IMR-90 (cell line): Measurements from ENCODE around the gene URB1.

Source experiments
- BHLHE40 ChIP-seq: fragments of 150-350 bp; IDR thresholded peaks from 2 replicates; pipeline ENCODE4 v1.6.1; 2016; ENCODE audit warnings: mild to moderate bottlenecking, low read depth, low read length
- CEBPB ChIP-seq: IDR thresholded peaks from 2 replicates; pipeline ENCODE4 v1.6.1; 2012; ENCODE audit warnings: low read depth, low read length, improper control_type of control experiment
- FOS ChIP-seq: fragments of 150-350 bp; IDR thresholded peaks from 2 replicates; pipeline ENCODE4 v1.6.1; 2016; ENCODE audit warnings: low read depth, low read length
- MAFK ChIP-seq: IDR thresholded peaks from 2 replicates; pipeline ENCODE4 v1.6.1; 2012; ENCODE audit warnings: low read depth, low read length, improper control_type of control experiment
- MXI1 ChIP-seq: IDR thresholded peaks from 2 replicates; pipeline ENCODE4 v1.6.1; 2012; ENCODE audit warnings: low read depth, mild to moderate bottlenecking, low read length, moderate library complexity, borderline replicate concordance
- NFE2L2 ChIP-seq: fragments of 150-350 bp; IDR thresholded peaks from 2 replicates; pipeline ENCODE4 v1.6.1; 2016; ENCODE audit warnings: low read depth, mild to moderate bottlenecking, low read length
- POLR2A ChIP-seq: IDR thresholded peaks from 2 replicates; pipeline ENCODE4 v1.6.1; 2012; ENCODE audit warnings: mild to moderate bottlenecking, low read depth, low read length
- RAD21 ChIP-seq: IDR thresholded peaks from 2 replicates; pipeline ENCODE4 v1.6.1; 2012; ENCODE audit warnings: low read length, improper control_type of control experiment
- RCOR1 ChIP-seq: IDR thresholded peaks from 2 replicates; pipeline ENCODE4 v1.6.1; 2012; ENCODE audit warnings: mild to moderate bottlenecking, low read length, improper control_type of control experiment; ENCODE audit not compliant: insufficient replicate concordance
- SMC3 ChIP-seq: fragments of 150-350 bp; IDR thresholded peaks from 2 replicates; pipeline ENCODE4 v1.6.1; 2016; ENCODE audit warnings: low read depth, mild to moderate bottlenecking, antibody characterized with exemption, low read length, moderate library complexity
- TF ChIP-seq, protein P1 (sequence below): conservative IDR thresholded peaks from 2 replicates; pipeline ENCODE4 v1.5.1; 2012; ENCODE audit warnings: mild to moderate bottlenecking, low read depth, low read length, improper control_type of control experiment
- TF ChIP-seq, protein P2 (sequence below): fragments of 150-350 bp; IDR thresholded peaks from 2 replicates; pipeline ENCODE4 v1.6.1; 2016; ENCODE audit warnings: low read depth, mild to moderate bottlenecking, low read length, moderate library complexity, borderline replicate concordance
- TF ChIP-seq, protein P3 (sequence below): fragments of 150-350 bp; IDR thresholded peaks from 2 replicates; pipeline ENCODE4 v1.6.1; 2017; ENCODE audit warnings: mild to moderate bottlenecking, antibody characterized with exemption, low read length, low read depth

DNA sequence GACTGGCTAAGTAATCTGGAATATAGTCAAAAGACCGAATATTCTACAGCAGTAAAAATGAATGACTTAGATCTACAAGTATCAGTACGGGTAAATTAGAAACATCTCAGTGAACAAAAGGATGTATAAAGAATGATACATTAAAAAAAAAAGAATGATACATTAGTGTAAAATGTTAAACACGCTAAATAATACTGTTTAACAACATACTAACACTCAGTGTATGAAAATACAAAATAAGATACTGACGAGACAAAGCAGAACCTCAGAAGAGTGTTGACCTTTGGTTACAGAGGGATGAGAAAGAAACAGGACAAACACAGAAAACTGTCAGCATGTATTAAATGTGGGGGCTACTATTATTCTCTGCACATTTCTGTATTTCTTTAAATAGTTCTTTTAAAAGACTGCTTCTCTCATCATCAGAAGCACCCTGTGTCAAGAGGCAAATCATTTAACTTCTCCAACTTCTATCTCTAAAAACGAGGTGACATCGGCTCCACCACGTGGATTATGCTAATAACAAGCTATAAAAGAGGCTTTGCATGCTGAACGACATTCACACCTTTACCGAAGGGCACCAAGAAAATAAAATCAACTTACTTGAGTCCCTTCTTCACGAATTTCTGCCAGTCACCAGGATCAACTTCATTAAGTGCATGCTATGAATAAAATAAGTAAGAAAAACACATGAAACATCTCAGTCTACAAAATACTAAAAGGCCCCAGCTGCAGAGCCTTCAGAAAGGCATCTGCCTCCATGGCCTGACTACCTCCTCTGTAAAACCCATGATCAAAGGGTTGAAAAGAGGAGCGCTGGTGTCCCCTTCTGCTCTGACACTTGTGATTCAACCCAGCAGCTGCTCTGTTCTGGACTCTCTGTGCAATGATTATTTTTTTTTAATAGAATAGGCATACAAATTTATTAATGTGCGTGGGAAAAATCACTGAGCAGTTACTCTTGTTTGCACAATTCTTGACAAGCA lies 51.7 kb downstream of the URB1 start:
- TF ChIP-seq, protein P1, sequence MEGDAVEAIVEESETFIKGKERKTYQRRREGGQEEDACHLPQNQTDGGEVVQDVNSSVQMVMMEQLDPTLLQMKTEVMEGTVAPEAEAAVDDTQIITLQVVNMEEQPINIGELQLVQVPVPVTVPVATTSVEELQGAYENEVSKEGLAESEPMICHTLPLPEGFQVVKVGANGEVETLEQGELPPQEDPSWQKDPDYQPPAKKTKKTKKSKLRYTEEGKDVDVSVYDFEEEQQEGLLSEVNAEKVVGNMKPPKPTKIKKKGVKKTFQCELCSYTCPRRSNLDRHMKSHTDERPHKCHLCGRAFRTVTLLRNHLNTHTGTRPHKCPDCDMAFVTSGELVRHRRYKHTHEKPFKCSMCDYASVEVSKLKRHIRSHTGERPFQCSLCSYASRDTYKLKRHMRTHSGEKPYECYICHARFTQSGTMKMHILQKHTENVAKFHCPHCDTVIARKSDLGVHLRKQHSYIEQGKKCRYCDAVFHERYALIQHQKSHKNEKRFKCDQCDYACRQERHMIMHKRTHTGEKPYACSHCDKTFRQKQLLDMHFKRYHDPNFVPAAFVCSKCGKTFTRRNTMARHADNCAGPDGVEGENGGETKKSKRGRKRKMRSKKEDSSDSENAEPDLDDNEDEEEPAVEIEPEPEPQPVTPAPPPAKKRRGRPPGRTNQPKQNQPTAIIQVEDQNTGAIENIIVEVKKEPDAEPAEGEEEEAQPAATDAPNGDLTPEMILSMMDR, result no peak
- no peak for TF ChIP-seq FOS
- TF ChIP-seq RCOR1, result no peak
- TF ChIP-seq POLR2A, result no peak
- no peak for TF ChIP-seq SMC3
- TF ChIP-seq MAFK, result no peak
- no peak for TF ChIP-seq MXI1
- TF ChIP-seq, protein P2, sequence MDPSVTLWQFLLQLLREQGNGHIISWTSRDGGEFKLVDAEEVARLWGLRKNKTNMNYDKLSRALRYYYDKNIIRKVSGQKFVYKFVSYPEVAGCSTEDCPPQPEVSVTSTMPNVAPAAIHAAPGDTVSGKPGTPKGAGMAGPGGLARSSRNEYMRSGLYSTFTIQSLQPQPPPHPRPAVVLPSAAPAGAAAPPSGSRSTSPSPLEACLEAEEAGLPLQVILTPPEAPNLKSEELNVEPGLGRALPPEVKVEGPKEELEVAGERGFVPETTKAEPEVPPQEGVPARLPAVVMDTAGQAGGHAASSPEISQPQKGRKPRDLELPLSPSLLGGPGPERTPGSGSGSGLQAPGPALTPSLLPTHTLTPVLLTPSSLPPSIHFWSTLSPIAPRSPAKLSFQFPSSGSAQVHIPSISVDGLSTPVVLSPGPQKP, result no peak
- TF ChIP-seq NFE2L2, result no peak
- no peak for TF ChIP-seq CEBPB
- TF ChIP-seq BHLHE40, result no peak
- TF ChIP-seq, protein P3, sequence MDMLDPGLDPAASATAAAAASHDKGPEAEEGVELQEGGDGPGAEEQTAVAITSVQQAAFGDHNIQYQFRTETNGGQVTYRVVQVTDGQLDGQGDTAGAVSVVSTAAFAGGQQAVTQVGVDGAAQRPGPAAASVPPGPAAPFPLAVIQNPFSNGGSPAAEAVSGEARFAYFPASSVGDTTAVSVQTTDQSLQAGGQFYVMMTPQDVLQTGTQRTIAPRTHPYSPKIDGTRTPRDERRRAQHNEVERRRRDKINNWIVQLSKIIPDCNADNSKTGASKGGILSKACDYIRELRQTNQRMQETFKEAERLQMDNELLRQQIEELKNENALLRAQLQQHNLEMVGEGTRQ, result no peak
- TF ChIP-seq RAD21, result no peak
